ENCODE measurements around the gene TBCD.
A peak's percentile ranks its signal among the peaks of the same experiment; 100 is the strongest.
"Not testable (repeated sequence)": the region's sequence is repeated elsewhere in the genome, so short reads cannot be mapped to it uniquely, and the experiment has no call there.

TBCD gene

DNA sequence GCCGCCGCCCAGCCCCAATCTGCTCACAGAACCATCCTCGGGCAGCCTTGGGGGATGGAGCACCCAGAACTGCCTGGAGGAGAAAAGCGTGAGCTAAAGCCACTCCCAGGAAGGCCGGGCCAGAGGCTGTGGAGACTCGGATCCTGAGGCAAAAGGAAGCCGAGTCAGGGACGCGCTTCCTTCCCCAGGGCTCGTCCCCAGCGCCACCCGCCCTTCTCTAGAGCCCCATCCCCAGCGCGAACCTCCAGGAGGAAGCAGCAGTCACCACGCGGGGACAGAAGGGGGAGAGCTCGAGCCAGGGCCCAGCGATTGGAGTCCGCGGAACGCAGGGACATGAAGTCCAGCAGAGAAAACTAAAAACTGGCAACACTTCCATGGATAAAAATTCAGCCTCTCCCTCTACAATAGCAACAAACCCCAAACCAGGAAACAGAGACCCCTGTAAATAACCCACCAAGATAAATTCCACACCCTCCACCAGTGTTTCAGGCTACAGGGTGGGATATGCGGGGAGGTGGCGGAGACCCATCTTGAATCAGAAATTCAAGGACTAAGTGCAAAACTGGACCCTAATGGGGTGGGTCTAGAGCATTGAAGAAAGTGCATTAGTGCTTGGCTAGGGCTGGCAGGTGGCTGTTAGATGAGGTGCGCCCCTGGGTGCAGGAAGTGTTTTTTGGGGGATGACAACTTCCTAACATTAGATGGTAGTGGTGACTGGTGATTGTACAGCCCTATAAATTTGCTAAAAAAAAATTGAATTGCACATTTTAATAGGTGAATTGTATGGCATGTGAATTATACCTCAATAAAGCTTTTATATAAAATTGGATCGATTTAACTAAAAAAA lies 211.5 kb downstream of the TBCD start:
- Histone ChIP-seq H3K4me1 (peaks cover 58 to 79% (median 76%) of the 10 kb centered on the region in 10 experiments), H3K9ac (peak overlapping the region; percentile 32 to 77 (median 67); a peak in 20 of 22 replicates), H3K4me3 (peak overlapping the region; percentile 13 to 62 (median 44); a peak in 18 of 20 replicates), H3K36me3 (0 out of 22 replicates have a peak, but pooled peaks cover 0 to 6% (median 0%) of the 10 kb centered on the region in 11 experiments), H4K20me1 (peaks cover 0 to 4% (median 0%) of the 10 kb centered on the region in 11 experiments; a peak in 2 of 22 replicates), H3K27me3 (peaks cover 0 to 45% (median 20%) of the 10 kb centered on the region in 11 experiments; a peak in 18 of 22 replicates), H3K4me2 (peak overlapping the region; percentile 73 to 97 (median 94)), H3K9me3 (replicated peaks in 1 of 11) (no peaks in the 10 kb centered on the region), H3K27ac (peak overlapping the region; percentile 43 to 80 (median 67); a peak in 20 of 22 replicates)
- TF ChIP-seq Cebpa-rat (IDR thresholded peaks at IDR 0.05) = no peak

GRCh38 chr17:82964451-82964850 lies 212.6 kb downstream of the TBCD start:
- not testable (repeated sequence) for H3K9me3 ChIP-seq (replicated peaks in 1 of 11); H3K4me3 ChIP-seq; H3K36me3 ChIP-seq; H4K20me1 ChIP-seq; H3K9ac ChIP-seq; H3K27ac ChIP-seq
- Histone ChIP-seq H3K4me2 (peak overlapping the region; percentile 52 to 96 (median 91); a peak in 21 of 22 replicates), H3K27me3 (peaks cover 0 to 57% (median 20%) of the 10 kb centered on the region in 11 experiments; a peak in 18 of 22 replicates), H3K4me1 (peaks cover 68 to 90% (median 87%) of the 10 kb centered on the region in 10 experiments)

DNA sequence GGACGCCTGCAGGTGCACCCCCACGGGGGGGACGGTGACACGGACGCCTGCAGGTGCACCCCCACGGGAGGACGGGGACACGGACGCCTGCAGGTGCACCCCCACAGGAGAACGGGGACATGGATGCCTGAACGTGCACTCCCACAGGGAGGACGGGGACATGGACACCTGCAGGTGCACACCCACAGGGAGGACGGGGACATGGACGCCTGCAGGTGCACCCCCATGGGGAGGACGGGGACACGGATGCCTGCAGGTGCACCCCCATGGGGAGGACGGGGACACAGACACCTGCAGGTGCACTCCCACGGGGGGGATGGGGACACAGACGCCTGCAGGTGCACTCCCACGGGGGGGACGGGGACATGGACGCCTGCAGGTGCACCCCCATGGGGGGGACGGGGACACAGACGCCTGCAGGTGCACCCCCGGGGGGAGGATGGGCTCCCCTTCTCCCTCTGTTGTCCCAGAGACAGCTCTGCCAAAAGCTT lies 213.0 kb downstream of the TBCD start:
- H4K20me1 ChIP-seq = peaks cover 0 to 4% (median 0%) of the 10 kb centered on the region in 11 experiments; a peak in 2 of 22 replicates
- no peaks in the 10 kb centered on the region for H3K9me3 ChIP-seq (replicated peaks in 1 of 11)
- H3K4me2 ChIP-seq = peak overlapping the region; percentile 52 to 96 (median 91); a peak in 19 of 22 replicates
- H3K27ac ChIP-seq = no peak overlapping the region
- H3K4me3 ChIP-seq = no peak overlapping the region
- H3K27me3 ChIP-seq = peaks cover 0 to 61% (median 20%) of the 10 kb centered on the region in 11 experiments; a peak in 18 of 22 replicates
- no peak for TF ChIP-seq Cebpa-rat (IDR thresholded peaks at IDR 0.05)
- H3K36me3 ChIP-seq = no peaks in the 10 kb centered on the region
- peaks cover 72 to 95% (median 91%) of the 10 kb centered on the region in 10 experiments for H3K4me1 ChIP-seq
- no peak overlapping the region for H3K9ac ChIP-seq

- peak overlapping the region in 8 of 11 experiments; percentile 54 to 96 (median 88); a peak in 15 of 22 replicates for H3K4me2 ChIP-seq
- H3K4me3 ChIP-seq = no peak overlapping the region
- peaks cover 0 to 66% (median 19%) of the 10 kb centered on the region in 11 experiments; a peak in 18 of 22 replicates for H3K27me3 ChIP-seq
- H3K9me3 ChIP-seq (replicated peaks in 1 of 11) = no peaks in the 10 kb centered on the region
- H3K27ac ChIP-seq = no peak overlapping the region
- H4K20me1 ChIP-seq = peaks cover 0 to 4% (median 0%) of the 10 kb centered on the region in 11 experiments; a peak in 2 of 22 replicates
- TF ChIP-seq Cebpa-rat (IDR thresholded peaks at IDR 0.05) = no peak
- H3K9ac ChIP-seq = no peak overlapping the region
- H3K4me1 ChIP-seq = peaks cover 77 to 100% (median 96%) of the 10 kb centered on the region in 10 experiments
- H3K36me3 ChIP-seq = no peaks in the 10 kb centered on the region
Observed at GRCh38 chr17:82965371-82965770, 213.5 kb downstream of the TBCD start.

GRCh38 chr17:82966415-82966814 lies 214.6 kb downstream of the TBCD start:
- Histone ChIP-seq H3K4me3 (no peak overlapping the region), H3K27me3 (peaks cover 0 to 67% (median 12%) of the 10 kb centered on the region in 11 experiments; a peak in 18 of 22 replicates), H3K36me3 (no peaks in the 10 kb centered on the region), H3K9ac (no peak overlapping the region), H3K4me1 (peaks cover 82 to 100% (median 99%) of the 10 kb centered on the region in 10 experiments), H3K27ac (no peak overlapping the region), H3K4me2 (peak overlapping the region in 10 of 11 experiments; percentile 28 to 98 (median 92); a peak in 16 of 22 replicates), H4K20me1 (peaks cover 0 to 4% (median 0%) of the 10 kb centered on the region in 11 experiments; a peak in 2 of 22 replicates), H3K9me3 (replicated peaks in 1 of 11) (no peaks in the 10 kb centered on the region)
- TF ChIP-seq Cebpa-rat (IDR thresholded peaks at IDR 0.05) = no peak

DNA sequence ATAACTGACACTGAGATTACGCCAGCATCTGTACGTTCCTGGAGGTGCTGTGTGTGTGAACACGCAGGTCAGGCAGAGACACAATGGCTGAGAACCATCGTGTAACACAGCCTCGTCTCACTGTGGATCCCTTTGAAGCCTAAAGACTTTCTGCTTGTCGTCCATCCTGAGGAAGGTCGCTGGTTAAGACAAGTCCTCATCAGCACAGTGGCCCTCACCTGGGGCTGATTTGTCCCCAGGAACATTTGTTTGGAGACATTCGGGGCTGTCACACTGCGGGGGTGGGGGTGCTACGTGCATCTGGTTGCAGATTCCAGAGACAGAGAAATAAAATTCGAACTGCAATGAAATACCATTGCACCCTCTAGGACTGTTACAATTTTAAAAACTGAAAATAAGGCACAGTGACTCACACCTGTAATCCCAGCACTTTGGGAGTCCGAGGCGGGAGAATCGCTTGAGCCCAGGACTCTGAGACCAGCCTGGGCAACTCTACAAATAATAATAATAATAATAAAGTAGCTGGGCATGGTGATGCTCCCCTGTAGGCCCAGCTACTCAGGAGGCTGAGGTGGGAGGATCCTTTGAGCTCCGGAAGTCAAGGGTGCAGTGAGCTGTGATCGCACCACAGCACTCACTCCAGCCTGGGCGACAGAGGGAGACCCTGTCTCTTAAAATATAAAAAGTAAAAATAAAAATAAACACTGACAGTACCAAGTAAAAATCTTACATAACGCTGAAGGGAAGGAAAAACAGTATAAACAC lies 215.6 kb downstream of the TBCD start:
- Histone ChIP-seq H4K20me1 (peaks cover 0 to 4% (median 0%) of the 10 kb centered on the region in 11 experiments; a peak in 2 of 22 replicates), H3K36me3 (no peaks in the 10 kb centered on the region), H3K4me1 (peaks cover 72 to 98% (median 94%) of the 10 kb centered on the region in 10 experiments), H3K9me3 (replicated peaks in 1 of 11) (no peaks in the 10 kb centered on the region), H3K4me2 (peak overlapping the region; percentile 77 to 98 (median 92)), H3K27ac (peak overlapping the region in 4 of 11 experiments; percentile 57 to 61 (median 60); a peak in 6 of 22 replicates), H3K27me3 (peaks cover 0 to 61% (median 4%) of the 10 kb centered on the region in 11 experiments; a peak in 15 of 22 replicates), H3K4me3 (peak overlapping the region in 1 of 10 experiments; percentile 37; a peak in 2 of 20 replicates), H3K9ac (peak overlapping the region in 3 of 11 experiments; percentile 0 to 67 (median 48); a peak in 5 of 22 replicates)
- TF ChIP-seq Cebpa-rat (IDR thresholded peaks at IDR 0.05) = no peak

GRCh38 chr17:82968033-82968841 lies 216.4 kb downstream of the TBCD start:
- peaks cover 74 to 98% (median 94%) of the 10 kb centered on the region in 10 experiments for H3K4me1 ChIP-seq
- H3K36me3 ChIP-seq; H4K20me1 ChIP-seq; H3K9me3 ChIP-seq (replicated peaks in 1 of 11): not testable (repeated sequence)
- H3K4me3 ChIP-seq = peak overlapping the region in 1 of 10 experiments; percentile 37; a peak in 2 of 20 replicates
- H3K27me3 ChIP-seq = peaks cover 0 to 61% (median 0%) of the 10 kb centered on the region in 11 experiments; a peak in 11 of 22 replicates
- H3K9ac ChIP-seq = peak overlapping the region in 5 of 11 experiments; percentile 0 to 67 (median 47); a peak in 5 of 22 replicates
- peak overlapping the region in 4 of 11 experiments; percentile 57 to 61 (median 60); a peak in 7 of 22 replicates for H3K27ac ChIP-seq
- H3K4me2 ChIP-seq = peak overlapping the region; percentile 77 to 98 (median 92)

All from BLaER1 treated with 17β-estradiol and CSF1 and Interleukin-3, amounts not matched to agents 10 nM and 100 nM (cell line).